Thymus (tissue), 11 donors: ENCODE data around the gene CAGE1. TPM values are rescaled to one million over a fixed set of nuclear protein-coding genes. Genes with fewer than 3 reads are reported as not detected.
A peak's percentile ranks its signal among the peaks of the same experiment; 100 is the strongest.

Experiments used
- DNase-seq, 9 donors: peaks; one replicate each; pipeline ENCODE4 v3.0.0-alpha.2; 2013; ENCODE audit warnings: low spot score in 9 of 9, low read depth in 6 of 9, missing footprints in 1 of 9
- H3K27ac ChIP-seq, 2 donors: one replicate each; pipeline ENCODE4 v1.5.1; 2013; ENCODE audit warnings: control low read depth in 1 of 2, low read depth in 1 of 2, low read length in 1 of 2, mild to moderate bottlenecking in 1 of 2, moderate library complexity in 1 of 2
- H3K27me3 ChIP-seq, 2 donors: one replicate each; pipeline ENCODE4 v1.5.1; 2013; ENCODE audit warnings: low read length in 1 of 2; ENCODE audit not compliant: control insufficient read depth in 2 of 2, insufficient read depth in 1 of 2
- H3K36me3 ChIP-seq, 2 donors: one replicate each; pipeline ENCODE4 v1.5.1; 2013; ENCODE audit warnings: low read length in 1 of 2, mild to moderate bottlenecking in 1 of 2, moderate library complexity in 1 of 2; ENCODE audit not compliant: control insufficient read depth in 2 of 2, insufficient read depth in 2 of 2
- H3K4me1 ChIP-seq, 2 donors: one replicate each; pipeline ENCODE4 v1.5.1; 2013; ENCODE audit warnings: low read length in 2 of 2; ENCODE audit not compliant: control insufficient read depth in 2 of 2, insufficient read depth in 2 of 2
- H3K4me3 ChIP-seq, 2 donors: one replicate each; pipeline ENCODE4 v1.5.1; 2013; ENCODE audit warnings: low read length in 2 of 2, control low read depth in 1 of 2, mild to moderate bottlenecking in 1 of 2
- H3K9me3 ChIP-seq, 2 donors: one replicate each; pipeline ENCODE4 v1.5.1; 2013; ENCODE audit warnings: low read length in 1 of 2, mild to moderate bottlenecking in 1 of 2; ENCODE audit not compliant: control insufficient read depth in 2 of 2, insufficient read depth in 1 of 2
- whole genome bisulfite sequencing: extraction: QIAGEN DNeasy Blood & Tissue Kit; methylation state at CpG from one replicate; pipeline ENCODE4 v1.1.7; 2013; 5-methylcytosine and 5-hydroxymethylcytosine counted together
- polyA plus RNA-seq: library from polyadenylated mRNA; stranded (reverse); fragments of 200-250 nt; gene quantifications from one replicate; pipeline ENCODE4 v1.2.3, GENCODE V29; 2013
- total RNA-seq: library from RNA; stranded (reverse); fragments of 120-200 nt; gene quantifications from one replicate; pipeline ENCODE4 v1.2.4, GENCODE V29; 2013
- donor health status: healthy.

Gene CAGE1
- total and polyA plus RNA-seq, 2 donors, result 0.02 to 0.09 TPM

GRCh38 chr6:7311917-7312615 is 77.5 kb downstream of the CAGE1 start:
- Histone ChIP-seq H3K4me1 (peaks cover 0 to 9% of the 10 kb centered on the region in 2 donors), H3K27ac (peak overlapping the region in 1 of 2 donors; percentile 81), H3K27me3 (no peaks in the 10 kb centered on the region), H3K36me3 (peaks cover 4 to 27% of the 10 kb centered on the region in 2 donors), H3K4me3 (peak overlapping the region; percentile 86 to 88), H3K9me3 (no peaks in the 10 kb centered on the region)
- DNase-seq, result peak in 3 of 9 donors; percentile 1 to 24 (median 11)
- WGBS, result 9% methylated on average over 17 of the region's 17 CpGs

- no peak for DNase-seq
- Histone ChIP-seq H3K4me1 (peaks cover 0 to 9% of the 10 kb centered on the region in 2 donors), H3K9me3 (no peaks in the 10 kb centered on the region), H3K4me3 (no peak overlapping the region), H3K27ac (no peak overlapping the region), H3K27me3 (no peaks in the 10 kb centered on the region), H3K36me3 (peaks cover 4 to 32% of the 10 kb centered on the region in 2 donors)
- 90% methylated on average over 1 of the region's 1 CpG for WGBS
These were observed 78.4 kb downstream of the CAGE1 start for GRCh38 chr6:7311176-7311575.

GRCh38 chr6:7309050-7309449 is 80.5 kb downstream of the CAGE1 start:
- 59% methylated on average over 5 of the region's 5 CpGs for WGBS

GRCh38 chr6:7307533-7307932 is 82.0 kb downstream of the CAGE1 start:
- Histone ChIP-seq H3K4me1 (peaks cover 0 to 3% of the 10 kb centered on the region in 2 donors), H3K36me3 (peaks cover 25 to 62% of the 10 kb centered on the region in 2 donors)
- WGBS, result 97% methylated on average over 5 of the region's 5 CpGs

More at GRCh38 chr6:7309050-7309449, 80.5 kb downstream of the CAGE1 start:
- no peak for DNase-seq
- H3K4me1 ChIP-seq, result peaks cover 0 to 9% of the 10 kb centered on the region in 2 donors
- no peaks in the 10 kb centered on the region for H3K9me3 ChIP-seq
- no peaks in the 10 kb centered on the region for H3K27me3 ChIP-seq
- no peak overlapping the region for H3K27ac ChIP-seq
- H3K36me3 ChIP-seq, result peaks cover 17 to 49% of the 10 kb centered on the region in 2 donors
- no peak overlapping the region for H3K4me3 ChIP-seq

GRCh38 chr6:7304821-7305220 is 84.7 kb downstream of the CAGE1 start:
- no peaks in the 10 kb centered on the region for H3K9me3 ChIP-seq
- 96% methylated on average over 1 of the region's 1 CpG for WGBS
- no peaks in the 10 kb centered on the region for H3K27me3 ChIP-seq
- no peak overlapping the region for H3K27ac ChIP-seq
- peaks cover 41 to 82% of the 10 kb centered on the region in 2 donors for H3K36me3 ChIP-seq
- DNase-seq, result no peak
- no peaks in the 10 kb centered on the region for H3K4me1 ChIP-seq
- no peak overlapping the region for H3K4me3 ChIP-seq

More at GRCh38 chr6:7307533-7307932, 82.0 kb downstream of the CAGE1 start:
- Histone ChIP-seq H3K27me3 (no peaks in the 10 kb centered on the region), H3K9me3 (no peaks in the 10 kb centered on the region), H3K4me3 (no peak overlapping the region), H3K27ac (no peak overlapping the region)
- no peak for DNase-seq

- DNase-seq, result no peak
- Histone ChIP-seq H3K9me3 (no peaks in the 10 kb centered on the region), H3K4me3 (no peak overlapping the region), H3K4me1 (no peaks in the 10 kb centered on the region), H3K27me3 (no peaks in the 10 kb centered on the region), H3K27ac (no peak overlapping the region), H3K36me3 (peaks cover 53 to 78% of the 10 kb centered on the region in 2 donors)
- WGBS, result 91% methylated on average over 7 of the region's 7 CpGs
These were observed 87.8 kb downstream of the CAGE1 start for GRCh38 chr6:7301702-7302101.

- DNase-seq, result no peak
- H3K27me3 ChIP-seq, result no peaks in the 10 kb centered on the region
- H3K36me3 ChIP-seq, result peaks cover 54 to 80% of the 10 kb centered on the region in 2 donors
- WGBS, result 98% methylated on average over 5 of the region's 5 CpGs
- no peaks in the 10 kb centered on the region for H3K9me3 ChIP-seq
- H3K4me1 ChIP-seq, result no peaks in the 10 kb centered on the region
- no peak overlapping the region for H3K27ac ChIP-seq
- H3K4me3 ChIP-seq, result no peak overlapping the region
These were observed 88.6 kb downstream of the CAGE1 start for GRCh38 chr6:7300926-7301325.

GRCh38 chr6:7298113-7298512 is 91.4 kb downstream of the CAGE1 start:
- 97% methylated on average over 1 of the region's 1 CpG for WGBS
- no peak for DNase-seq
- Histone ChIP-seq H3K4me1 (no peaks in the 10 kb centered on the region), H3K9me3 (no peaks in the 10 kb centered on the region), H3K27me3 (no peaks in the 10 kb centered on the region), H3K4me3 (no peak overlapping the region), H3K36me3 (peaks cover 40 to 69% of the 10 kb centered on the region in 2 donors), H3K27ac (no peak overlapping the region)

GRCh38 chr6:7296602-7297001 is 92.9 kb downstream of the CAGE1 start:
- H3K27ac ChIP-seq, result no peak overlapping the region
- WGBS, result 98% methylated on average over 2 of the region's 2 CpGs
- H3K27me3 ChIP-seq, result no peaks in the 10 kb centered on the region
- no peaks in the 10 kb centered on the region for H3K4me1 ChIP-seq
- no peak overlapping the region for H3K4me3 ChIP-seq
- peaks cover 41 to 70% of the 10 kb centered on the region in 2 donors for H3K36me3 ChIP-seq
- DNase-seq, result no peak
- H3K9me3 ChIP-seq, result no peaks in the 10 kb centered on the region
